B cell (primary cell): Measurements from ENCODE around the gene CHFR. TPM values are rescaled to one million over a fixed set of nuclear protein-coding genes. Genes with fewer than 3 reads are reported as not detected.

Experiments used
- ATAC-seq: fragments of 200-7000 bp; cut with Tn5 transposase; one replicate; pipeline ENCODE4 v1.10.0; 2021; ENCODE audit warnings: low read depth, mild to moderate bottlenecking, moderate number of reproducible peaks, moderate library complexity
- CTCF ChIA-PET: fragments of 350-600 bp; sonication (Branson Sonifier 250); formaldehyde crosslinking; loops from one replicate; lab custom pipeline; 2021; ENCODE audit warnings: antibody characterized with exemption, inconsistent platforms; lab: Charles Lee
- POLR2A ChIA-PET: fragments of 350-600 bp; sonication (Branson Sonifier 250); formaldehyde crosslinking; loops from one replicate; lab custom pipeline; 2021; ENCODE audit warnings: antibody characterized with exemption; lab: Charles Lee
- DNase-seq: peaks from one replicate; pipeline ENCODE4 v3.0.0; 2013
- H2AFZ ChIP-seq: 2 replicates; pipeline ENCODE4 v1.6.1; 2012; ENCODE audit warnings: mild to moderate bottlenecking, low read depth, low read length; ENCODE audit not compliant: insufficient read depth, poor library complexity, severe bottlenecking
- H3K27ac ChIP-seq, 2 donors: 1 replicate in 1 of 2; 2 replicates in 1 of 2; pipeline ENCODE4 v1.5.1; 2012 to 2013; ENCODE audit warnings: low read length in 2 of 2, mild to moderate bottlenecking in 2 of 2, moderate library complexity in 1 of 2
- H3K27me3 ChIP-seq, 4 experiments: fragments of 200-600 bp in 1 of 4; sonication (generic) in 1 of 4; replicated peaks in 1 of 4; 1 replicate in 2 of 4; 2 replicates in 2 of 4; pipeline versions ENCODE4 v1.6.1 to v1.7.0; 2013 to 2016; ENCODE audit warnings: low read length in 3 of 4, mild to moderate bottlenecking in 2 of 4, mixed read lengths in 1 of 4, moderate library complexity in 1 of 4; ENCODE audit not compliant: insufficient read depth in 4 of 4, control insufficient read depth in 3 of 4; ENCODE audit errors: control extremely low read depth in 1 of 4
- H3K36me3 ChIP-seq, 2 experiments: replicated peaks in 1 of 2; 1 replicate in 1 of 2; 2 replicates in 1 of 2; pipeline versions ENCODE4 v1.6.1 to v1.7.1; 2013; ENCODE audit warnings: low read length in 1 of 2; ENCODE audit not compliant: insufficient read depth in 2 of 2, control insufficient read depth in 1 of 2; ENCODE audit errors: control extremely low read depth in 1 of 2, extremely low read depth in 1 of 2
- H3K4me1 ChIP-seq, 2 donors: fragments of 200-600 bp in 1 of 2; sonication (generic) in 1 of 2; 1 replicate in 1 of 2; 2 replicates in 1 of 2; pipeline versions ENCODE4 v1.5.1 to v1.6.1; 2013 to 2017; ENCODE audit warnings: low read length in 2 of 2; ENCODE audit not compliant: control insufficient read depth in 2 of 2, insufficient read depth in 2 of 2
- H3K4me2 ChIP-seq: replicated peaks from 2 replicates; pipeline ENCODE3; 2012; ENCODE audit warnings: mild to moderate bottlenecking, low read depth, low read length; ENCODE audit not compliant: poor library complexity, severe bottlenecking
- H3K4me3 ChIP-seq, 5 experiments: fragments of 200-600 bp in 1 of 5; sonication (generic) in 1 of 5; 1 replicate in 3 of 5; 2 replicates in 2 of 5; pipeline versions ENCODE4 v1.5.1 to v1.7.0; 2011 to 2016; ENCODE audit warnings: low read length in 4 of 5, mild to moderate bottlenecking in 4 of 5, low read depth in 2 of 5, control low read depth in 1 of 5, moderate library complexity in 1 of 5; ENCODE audit not compliant: insufficient read depth in 1 of 5; ENCODE audit errors: control extremely low read depth in 1 of 5, extremely low read depth in 1 of 5
- H3K79me2 ChIP-seq: fragments of 200-600 bp; sonication (generic); one replicate; pipeline ENCODE4 v1.6.0; 2016; ENCODE audit warnings: low read length; ENCODE audit not compliant: control insufficient read depth, insufficient read depth
- H3K9ac ChIP-seq: fragments of 200-600 bp; sonication (generic); 2 replicates; pipeline ENCODE4 v1.6.1; 2017; ENCODE audit warnings: mild to moderate bottlenecking, low read length, moderate library complexity
- H3K9me3 ChIP-seq, 3 donors: one replicate each; pipeline versions ENCODE4 v1.6.1 to v1.7.1; 2013; ENCODE audit warnings: low read length in 2 of 3; ENCODE audit not compliant: control insufficient read depth in 2 of 3, insufficient read depth in 1 of 3; ENCODE audit errors: control extremely low read depth in 1 of 3
- H4K20me1 ChIP-seq: 2 replicates; pipeline ENCODE4 v1.6.0; 2012; ENCODE audit warnings: mild to moderate bottlenecking, low read length; ENCODE audit not compliant: insufficient read depth, control insufficient read depth, poor library complexity, severe bottlenecking
- H3K27ac Mint-ChIP-seq: one replicate; pipeline ENCODE4 v1.8.0; 2021; ENCODE audit warnings: mixed read lengths
- H3K27me3 Mint-ChIP-seq: one replicate; pipeline ENCODE4 v1.8.0; 2021; ENCODE audit warnings: mixed read lengths
- H3K4me1 Mint-ChIP-seq: one replicate; pipeline ENCODE4 v1.8.0; 2021; ENCODE audit warnings: mixed read lengths
- H3K4me3 Mint-ChIP-seq: one replicate; pipeline ENCODE4 v1.8.0; 2021; ENCODE audit warnings: mixed read lengths
- H3K9me3 Mint-ChIP-seq: one replicate; pipeline ENCODE4 v1.8.0; 2022; ENCODE audit warnings: mixed read lengths; ENCODE audit not compliant: insufficient read depth
- CTCF ChIP-seq: fragments of 200-600 bp; IDR thresholded peaks from one replicate; pipeline ENCODE4 v1.8.0; 2022; ENCODE audit warnings: antibody characterized with exemption, mild to moderate bottlenecking
- EZH2 ChIP-seq: IDR thresholded peaks from 2 replicates; pipeline ENCODE4 v1.6.1; 2012; ENCODE audit warnings: borderline replicate concordance, low read depth, mild to moderate bottlenecking, moderate library complexity, low read length; ENCODE audit not compliant: insufficient read depth, poor library complexity, severe bottlenecking
- WGBS: methylation state at CpG from one replicate; pipeline ENCODE4 v1.1.5; 2013; ENCODE audit warnings: missing lambda C conversion rate; ENCODE audit not compliant: insufficient coverage; 5-methylcytosine and 5-hydroxymethylcytosine counted together
- intact Hi-C: fragments of 100-400 bp; cut with micrococcal nuclease; formaldehyde crosslinking; loops from one replicate; pipeline ENCODE4 v1.10.0; 2022
- polyA plus RNA-seq: library from polyadenylated mRNA; depleted of rRNA; stranded (reverse); fragments of >200 nt; gene quantifications from 2 replicates; pipeline ENCODE4 v1.2.3, GENCODE V29; 2012
- total RNA-seq, 2 donors: library from RNA; stranded (reverse); fragments of 120-200 nt in 1 of 2; gene quantifications; 1 replicate in 1 of 2; 2 replicates in 1 of 2; pipeline versions ENCODE4 v1.2.3 to v1.2.4, GENCODE V29; 2013 to 2022

Gene CHFR
- total and polyA plus RNA-seq, 2 donors (not counting 1 experiment from before 2014, with no cell fraction given) = 83.8 to 92.5 TPM

DNA sequence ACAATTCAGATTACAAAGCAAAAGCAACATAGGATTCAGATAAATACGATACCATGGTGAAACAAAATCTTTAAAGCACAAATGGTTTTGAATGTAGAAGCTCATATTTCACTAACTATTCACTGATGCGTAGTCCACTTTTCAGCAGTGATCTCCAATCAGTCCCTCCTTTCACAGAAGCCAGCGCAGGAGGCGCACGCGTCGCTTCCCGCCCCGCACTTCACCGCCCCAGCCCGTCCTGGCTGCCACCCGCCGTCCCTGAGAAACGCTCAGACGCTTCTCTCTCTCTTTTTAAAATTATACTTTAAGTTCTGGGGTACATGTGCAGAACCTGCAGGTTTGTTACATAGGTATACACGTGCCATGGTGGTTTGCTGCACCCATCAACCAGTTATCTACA is 19.8 kb upstream of the CHFR start:
- CTCF ChIA-PET = no interaction called here
- peak overlapping the region; percentile 59 for H3K4me3 Mint-ChIP-seq

More for the DNA sequence above, 19.8 kb upstream of the CHFR start:
- POLR2A ChIA-PET = no interaction called here
- peaks cover 5 to 24% of the 10 kb centered on the region in 2 donors for H3K4me1 ChIP-seq
- no peak overlapping the region for H3K4me3 ChIP-seq
- no peak for TF ChIP-seq EZH2
- no peak for TF ChIP-seq CTCF
- H3K9me3 Mint-ChIP-seq = peaks cover 9% of the 10 kb centered on the region
- no peak for ATAC-seq
- peak; percentile 28 for DNase-seq
- H3K79me2 ChIP-seq = no peaks in the 10 kb centered on the region
- peaks cover 0 to 8% (median 2%) of the 10 kb centered on the region in 4 experiments for H3K27me3 ChIP-seq
- H3K36me3 ChIP-seq = no peaks in the 10 kb centered on the region
- peaks cover 14% of the 10 kb centered on the region for H3K4me1 Mint-ChIP-seq
- peak overlapping the region; percentile 32 for H3K27ac Mint-ChIP-seq
- no peaks in the 10 kb centered on the region for H4K20me1 ChIP-seq
- H3K4me2 ChIP-seq = no peak overlapping the region
- no peak overlapping the region for H2AFZ ChIP-seq
- H3K27ac ChIP-seq = no peak overlapping the region
- H3K9ac ChIP-seq = no peak overlapping the region
- intact Hi-C loops = no loop called here
- peaks cover 4 to 60% (median 16%) of the 10 kb centered on the region in 3 donors for H3K9me3 ChIP-seq
- 65% methylated on average over 9 of the region's 16 CpGs for WGBS
- peaks cover 4% of the 10 kb centered on the region for H3K27me3 Mint-ChIP-seq
